GM12878 (cell line): ENCODE data around the gene ACSL4. TPM values are rescaled to one million over a fixed set of nuclear protein-coding genes. Genes with fewer than 3 reads are reported as not detected.

ENCODE experiments used
- ATAC-seq: fragments of 200-7000 bp; cut with Tn5 transposase; 3 replicates; pipeline ENCODE4 v1.9.1; 2020; ENCODE audit warnings: mild to moderate bottlenecking, moderate library complexity
- BruUV-seq: library from RNA; stranded (reverse); fragments of 400-500 nt; replicated peaks from 2 replicates; lab custom pipeline; 2021; lab: Mats Ljungman, UMichigan
- CTCF ChIA-PET: fragments of 300-600 bp; sonication (Branson Sonifier 250); formaldehyde crosslinking; extraction: SDS; loops from one replicate; lab custom pipeline; 2021; ENCODE audit warnings: inconsistent platforms; lab: Yijun Ruan, JAX
- POLR2A ChIA-PET: fragments of 350-600 bp; formaldehyde crosslinking; extraction: SDS; loops from one replicate; lab custom pipeline; 2021; ENCODE audit warnings: inconsistent platforms; lab: Charles Lee
- RAD21 ChIA-PET: fragments of 300-600 bp; sonication (Branson Sonifier 250); formaldehyde crosslinking; loops from one replicate; lab custom pipeline; 2023; ENCODE audit warnings: antibody characterized with exemption; ENCODE audit not compliant: unreplicated experiment; lab: Charles Lee
- SMC1A ChIA-PET: fragments of 300-600 bp; sonication (Branson Sonifier 250); formaldehyde crosslinking; loops from one replicate; lab custom pipeline; 2023; ENCODE audit not compliant: unreplicated experiment, uncharacterized antibody; lab: Charles Lee
- DNase-seq: peaks from one replicate; pipeline ENCODE4 v3.0.0-alpha.2; 2011; ENCODE audit warnings: low read depth, low spot score
- FAIRE-seq: peaks from 3 replicates; lab custom pipeline; 2011; peaks lifted over from hg19 to GRCh38; lab: Jason Lieb, UNC
- H2AFZ ChIP-seq: 2 replicates; pipeline ENCODE4 v1.6.0; 2011; ENCODE audit warnings: low read depth, low read length, control low read depth; ENCODE audit not compliant: control insufficient read depth
- H3K27ac ChIP-seq: 2 replicates; pipeline ENCODE4 v1.5.1; 2011; ENCODE audit warnings: control low read depth; ENCODE audit not compliant: control insufficient read depth, insufficient read depth
- H3K27me3 ChIP-seq, 2 experiments: replicated peaks in 1 of 2; 2 replicates each; pipeline versions ENCODE4 v1.6.0 to v1.6.1; 2011; ENCODE audit warnings: low read length in 1 of 2; ENCODE audit not compliant: control insufficient read depth in 2 of 2, insufficient read depth in 2 of 2
- H3K36me3 ChIP-seq, 2 experiments: 2 replicates each; pipeline ENCODE4 v1.5.1; 2011; ENCODE audit warnings: low read length in 1 of 2; ENCODE audit not compliant: control insufficient read depth in 2 of 2, insufficient read depth in 2 of 2
- H3K4me1 ChIP-seq: 2 replicates; pipeline ENCODE4 v1.6.1; 2011; ENCODE audit warnings: mild to moderate bottlenecking, low read length, moderate library complexity, mixed read lengths; ENCODE audit not compliant: control insufficient read depth, insufficient read depth
- H3K4me2 ChIP-seq: 2 replicates; pipeline ENCODE4 v1.6.0; 2011; ENCODE audit warnings: control low read depth; ENCODE audit not compliant: control insufficient read depth, insufficient read depth
- H3K4me3 ChIP-seq: fragments of 200-600 bp; sonication (generic); 2 replicates; pipeline ENCODE4 v1.5.1; 2016
- H3K79me2 ChIP-seq: 2 replicates; pipeline ENCODE4 v1.6.0; 2011; ENCODE audit warnings: low read length; ENCODE audit not compliant: control insufficient read depth, insufficient read depth
- H3K9ac ChIP-seq: 2 replicates; pipeline ENCODE4 v1.8.0; 2011; ENCODE audit warnings: low read length, control low read depth, mixed read lengths; ENCODE audit not compliant: control insufficient read depth, insufficient read depth
- H3K9me3 ChIP-seq: replicated peaks from 3 replicates; pipeline ENCODE4 v1.5.1; 2011; ENCODE audit warnings: mild to moderate bottlenecking, low read length; ENCODE audit not compliant: control insufficient read depth, insufficient read depth
- H4K20me1 ChIP-seq: 2 replicates; pipeline ENCODE4 v1.6.0; 2011; ENCODE audit not compliant: control insufficient read depth, insufficient read depth
- BMI1 ChIP-seq: fragments of 450-650 bp; IDR thresholded peaks from 2 replicates; pipeline ENCODE4 v1.6.1; 2016; ENCODE audit warnings: mild to moderate bottlenecking, moderate library complexity, borderline replicate concordance
- HDAC2 ChIP-seq: fragments of 200-600 bp; sonication (generic); IDR thresholded peaks from 2 replicates; pipeline ENCODE4 v1.6.1; 2017
- LARP7 ChIP-seq: fragments of 450-650 bp; IDR thresholded peaks from 2 replicates; pipeline ENCODE4 v1.6.1; 2017; ENCODE audit warnings: mild to moderate bottlenecking
- MTA3 ChIP-seq: IDR thresholded peaks from 2 replicates; pipeline ENCODE4 v1.6.1; 2012; ENCODE audit warnings: low read length, inconsistent platforms, borderline replicate concordance
- NBN ChIP-seq: fragments of 450-650 bp; IDR thresholded peaks from 2 replicates; pipeline ENCODE4 v1.6.1; 2016
- PAX5 ChIP-seq: IDR thresholded peaks from 2 replicates; pipeline ENCODE4 v1.6.1; 2011; ENCODE audit warnings: low read depth, low read length, borderline replicate concordance
- PAX8 ChIP-seq: fragments of 450-650 bp; IDR thresholded peaks from 2 replicates; pipeline ENCODE4 v1.6.1; 2017; ENCODE audit warnings: mild to moderate bottlenecking, moderate library complexity
- POLR2A ChIP-seq: IDR thresholded peaks from 2 replicates; pipeline ENCODE4 v1.6.1; 2011; ENCODE audit warnings: low read depth, mild to moderate bottlenecking, low read length
- RAD21 ChIP-seq: IDR thresholded peaks from 2 replicates; pipeline ENCODE4 v1.6.1; 2011; ENCODE audit warnings: mild to moderate bottlenecking, low read depth, low read length, moderate library complexity; ENCODE audit not compliant: insufficient read depth
- RBBP5 ChIP-seq: fragments of 200-600 bp; sonication (generic); conservative IDR thresholded peaks from 2 replicates; pipeline ENCODE4 v1.6.1; 2016
- STAT3 ChIP-seq: IDR thresholded peaks from 2 replicates; pipeline ENCODE4 v1.6.1; 2011; ENCODE audit warnings: low read depth, low read length, improper control_type of control experiment
- WGBS: methylation state at CpG from one replicate; pipeline ENCODE4 v1.1.6; 2016; ENCODE audit warnings: low lambda C conversion rate; ENCODE audit not compliant: insufficient replicate concordance, insufficient coverage; ENCODE audit errors: missing lambda C conversion rate; 5-methylcytosine and 5-hydroxymethylcytosine counted together
- in situ Hi-C: fragments of 300-500 bp; cut with MboI; formaldehyde crosslinking; loops from 9 replicates; pipeline ENCODE4 v1.14.3; 2018; ENCODE audit warnings: mixed read lengths
- intact Hi-C: fragments of 100-400 bp; cut with micrococcal nuclease; formaldehyde crosslinking; loops from one replicate; pipeline ENCODE4 v1.14.2; 2022; ENCODE audit not compliant: unreplicated experiment
- polyA plus RNA-seq, 11 experiments: library from polyadenylated mRNA; depleted of rRNA in 4 of 11; unstranded in 6 of 11; stranded (reverse) in 5 of 11; fragments of >200 nt; fragmentation: Nextera tagmentation in 4 of 11; fragmentation: Illumina TruSeq in 1 of 11; extraction: Ambion mirVana in 4 of 11; extraction: Trizol in 1 of 11; gene quantifications; 1 replicate in 1 of 11; 2 replicates in 10 of 11; pipeline versions ENCODE4 v1.2.1 to v1.2.3, GENCODE V29; 2011 to 2016; ENCODE audit warnings: inconsistent platforms in 2 of 11, missing spikeins in 2 of 11, low read depth in 1 of 11
- total RNA-seq, 4 experiments: library from RNA; depleted of rRNA in 3 of 4; stranded (reverse); fragments of >200 nt in 3 of 4; fragmentation: Illumina TruSeq in 1 of 4; extraction: Trizol in 1 of 4; gene quantifications; 2 replicates each; pipeline versions ENCODE4 v1.2.1 to v1.2.3, GENCODE V29; 2013 to 2021
- TF ChIP-seq, protein P1 (sequence below): fragments of 450-650 bp; IDR thresholded peaks from 2 replicates; pipeline ENCODE4 v1.6.1; 2016; ENCODE audit warnings: mild to moderate bottlenecking, moderate library complexity, borderline replicate concordance
- TF ChIP-seq, protein P2 (sequence below): fragments of 450-650 bp; formaldehyde crosslinking; IDR thresholded peaks from 2 replicates; pipeline ENCODE4 v1.4.0; 2022; ENCODE audit warnings: mild to moderate bottlenecking, moderate library complexity
- TF ChIP-seq, protein P3 (sequence below): IDR thresholded peaks from 2 replicates; pipeline ENCODE4 v1.6.1; 2012; ENCODE audit warnings: low read length, inconsistent platforms
- TF ChIP-seq, protein P4 (sequence below): IDR thresholded peaks from 2 replicates; pipeline ENCODE4 v1.6.1; 2011; ENCODE audit warnings: borderline replicate concordance, low read depth, mild to moderate bottlenecking, moderate library complexity, low read length; ENCODE audit not compliant: insufficient read depth, poor library complexity, severe bottlenecking

ACSL4 gene
- total and polyA plus RNA-seq, 10 of the 15 experiments (the other 5 are each of a cell fraction or from before 2014, with no cell fraction given), result 20.7 to 66.6 (median 45.4) TPM

DNA sequence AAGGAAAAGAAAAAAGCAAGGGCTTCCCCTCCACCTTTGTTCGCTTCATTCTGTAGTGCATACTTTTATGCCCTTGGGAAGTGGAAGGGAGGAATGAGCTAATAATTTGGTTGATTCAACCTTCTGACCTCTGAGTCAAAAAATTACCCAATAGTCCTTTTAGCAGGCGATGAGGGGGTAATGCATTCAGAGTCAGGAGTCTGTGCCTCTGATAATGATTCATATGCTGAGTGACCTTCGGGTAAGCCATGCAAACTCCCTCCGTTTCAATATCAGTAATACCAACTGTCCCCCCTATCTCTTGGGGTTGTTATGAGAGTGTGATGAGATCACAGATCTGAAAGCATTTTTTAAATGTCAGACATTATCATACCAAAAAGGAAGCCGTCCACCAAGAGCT, 41.6 kb upstream of the ACSL4 start:
- ChIA-PET RAD21 (interaction anchor here (0.7 to 4.5 kb wide), 18 partner anchors 9 to 287 kb away, joined by 3 to 33 read pairs (median 4); partner anchors contain the start of gene ACSL4), POLR2A (interaction anchor here (0.6 to 2.1 kb wide), 9 partner anchors 9 to 81 kb away, joined by 3 to 10 read pairs (median 4); no protein-coding TSS in a partner anchor), CTCF (interaction anchor here (0.7 to 2.9 kb wide), 12 partner anchors 9 to 82 kb away, joined by 3 to 16 read pairs (median 4); partner anchors contain the start of gene ACSL4), SMC1A (interaction anchor here (0.6 to 5.7 kb wide), 19 partner anchors 9 to 847 kb away, joined by 3 to 44 read pairs (median 8); partner anchors contain the start of gene ACSL4)
- Histone ChIP-seq H2AFZ (no peak overlapping the region; the same call in 1 of the 2 replicates), H3K27me3 (no peaks in the 10 kb centered on the region), H3K36me3 (no peaks in the 10 kb centered on the region), H3K9me3 (no peaks in the 10 kb centered on the region), H3K4me2 (no peak overlapping the region), H4K20me1 (no peaks in the 10 kb centered on the region), H3K9ac (no peak overlapping the region), H3K27ac (0 out of 2 replicates have a peak overlapping the region, but pooled peaks have one; percentile 12), H3K4me1 (peaks cover 6% of the 10 kb centered on the region; the same call in 1 of the 2 replicates), H3K79me2 (no peaks in the 10 kb centered on the region), H3K4me3 (no peak overlapping the region)
- under 1% methylated on average over 5 of the region's 5 CpGs for WGBS
- intact Hi-C loops (loop anchor here (1.0 to 5.0 kb wide), 3 partner anchors 41 to 74 kb away; partner anchors contain the start of gene ACSL4), in situ Hi-C loops (no loop called here)
- peak; percentile 85 for FAIRE-seq
- no TSS peak for BruUV-seq
- ATAC-seq, result peak; percentile 97
- DNase-seq, result peak; percentile 50
- TF ChIP-seq BMI1 (no peak), LARP7 (no peak), PAX5 (peak; percentile 80; the same call in 1 of the 2 replicates), PAX8 (no peak), HDAC2 (no peak), MTA3 (no peak; the same call in 1 of the 2 replicates), RBBP5 (no peak), STAT3 (0 out of 2 replicates have a peak, but pooled peaks have one; percentile 16), POLR2A (no peak), RAD21 (no peak), NBN (0 out of 2 replicates have a peak, but pooled peaks have one; percentile 22)
- TF ChIP-seq, protein P1, sequence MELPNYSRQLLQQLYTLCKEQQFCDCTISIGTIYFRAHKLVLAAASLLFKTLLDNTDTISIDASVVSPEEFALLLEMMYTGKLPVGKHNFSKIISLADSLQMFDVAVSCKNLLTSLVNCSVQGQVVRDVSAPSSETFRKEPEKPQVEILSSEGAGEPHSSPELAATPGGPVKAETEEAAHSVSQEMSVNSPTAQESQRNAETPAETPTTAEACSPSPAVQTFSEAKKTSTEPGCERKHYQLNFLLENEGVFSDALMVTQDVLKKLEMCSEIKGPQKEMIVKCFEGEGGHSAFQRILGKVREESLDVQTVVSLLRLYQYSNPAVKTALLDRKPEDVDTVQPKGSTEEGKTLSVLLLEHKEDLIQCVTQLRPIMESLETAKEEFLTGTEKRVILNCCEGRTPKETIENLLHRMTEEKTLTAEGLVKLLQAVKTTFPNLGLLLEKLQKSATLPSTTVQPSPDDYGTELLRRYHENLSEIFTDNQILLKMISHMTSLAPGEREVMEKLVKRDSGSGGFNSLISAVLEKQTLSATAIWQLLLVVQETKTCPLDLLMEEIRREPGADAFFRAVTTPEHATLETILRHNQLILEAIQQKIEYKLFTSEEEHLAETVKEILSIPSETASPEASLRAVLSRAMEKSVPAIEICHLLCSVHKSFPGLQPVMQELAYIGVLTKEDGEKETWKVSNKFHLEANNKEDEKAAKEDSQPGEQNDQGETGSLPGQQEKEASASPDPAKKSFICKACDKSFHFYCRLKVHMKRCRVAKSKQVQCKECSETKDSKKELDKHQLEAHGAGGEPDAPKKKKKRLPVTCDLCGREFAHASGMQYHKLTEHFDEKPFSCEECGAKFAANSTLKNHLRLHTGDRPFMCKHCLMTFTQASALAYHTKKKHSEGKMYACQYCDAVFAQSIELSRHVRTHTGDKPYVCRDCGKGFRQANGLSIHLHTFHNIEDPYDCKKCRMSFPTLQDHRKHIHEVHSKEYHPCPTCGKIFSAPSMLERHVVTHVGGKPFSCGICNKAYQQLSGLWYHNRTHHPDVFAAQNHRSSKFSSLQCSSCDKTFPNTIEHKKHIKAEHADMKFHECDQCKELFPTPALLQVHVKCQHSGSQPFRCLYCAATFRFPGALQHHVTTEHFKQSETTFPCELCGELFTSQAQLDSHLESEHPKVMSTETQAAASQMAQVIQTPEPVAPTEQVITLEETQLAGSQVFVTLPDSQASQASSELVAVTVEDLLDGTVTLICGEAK, result no peak
- TF ChIP-seq, protein P2, sequence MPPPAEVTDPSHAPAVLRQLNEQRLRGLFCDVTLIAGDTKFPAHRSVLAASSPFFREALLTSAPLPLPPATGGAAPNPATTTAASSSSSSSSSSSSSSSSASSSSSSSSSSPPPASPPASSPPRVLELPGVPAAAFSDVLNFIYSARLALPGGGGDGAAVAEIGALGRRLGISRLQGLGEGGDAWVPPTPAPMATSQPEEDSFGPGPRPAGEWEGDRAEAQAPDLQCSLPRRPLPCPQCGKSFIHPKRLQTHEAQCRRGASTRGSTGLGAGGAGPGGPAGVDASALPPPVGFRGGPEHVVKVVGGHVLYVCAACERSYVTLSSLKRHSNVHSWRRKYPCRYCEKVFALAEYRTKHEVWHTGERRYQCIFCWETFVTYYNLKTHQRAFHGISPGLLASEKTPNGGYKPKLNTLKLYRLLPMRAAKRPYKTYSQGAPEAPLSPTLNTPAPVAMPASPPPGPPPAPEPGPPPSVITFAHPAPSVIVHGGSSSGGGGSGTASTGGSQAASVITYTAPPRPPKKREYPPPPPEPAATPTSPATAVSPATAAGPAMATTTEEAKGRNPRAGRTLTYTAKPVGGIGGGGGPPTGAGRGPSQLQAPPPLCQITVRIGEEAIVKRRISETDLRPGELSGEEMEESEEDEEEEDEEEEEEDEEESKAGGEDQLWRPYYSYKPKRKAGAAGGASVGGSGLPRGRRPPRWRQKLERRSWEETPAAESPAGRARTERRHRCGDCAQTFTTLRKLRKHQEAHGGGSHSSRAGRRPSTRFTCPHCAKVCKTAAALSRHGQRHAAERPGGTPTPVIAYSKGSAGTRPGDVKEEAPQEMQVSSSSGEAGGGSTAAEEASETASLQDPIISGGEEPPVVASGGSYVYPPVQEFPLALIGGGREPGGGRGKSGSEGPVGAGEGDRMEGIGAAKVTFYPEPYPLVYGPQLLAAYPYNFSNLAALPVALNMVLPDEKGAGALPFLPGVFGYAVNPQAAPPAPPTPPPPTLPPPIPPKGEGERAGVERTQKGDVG, result no peak
- TF ChIP-seq, protein P3, sequence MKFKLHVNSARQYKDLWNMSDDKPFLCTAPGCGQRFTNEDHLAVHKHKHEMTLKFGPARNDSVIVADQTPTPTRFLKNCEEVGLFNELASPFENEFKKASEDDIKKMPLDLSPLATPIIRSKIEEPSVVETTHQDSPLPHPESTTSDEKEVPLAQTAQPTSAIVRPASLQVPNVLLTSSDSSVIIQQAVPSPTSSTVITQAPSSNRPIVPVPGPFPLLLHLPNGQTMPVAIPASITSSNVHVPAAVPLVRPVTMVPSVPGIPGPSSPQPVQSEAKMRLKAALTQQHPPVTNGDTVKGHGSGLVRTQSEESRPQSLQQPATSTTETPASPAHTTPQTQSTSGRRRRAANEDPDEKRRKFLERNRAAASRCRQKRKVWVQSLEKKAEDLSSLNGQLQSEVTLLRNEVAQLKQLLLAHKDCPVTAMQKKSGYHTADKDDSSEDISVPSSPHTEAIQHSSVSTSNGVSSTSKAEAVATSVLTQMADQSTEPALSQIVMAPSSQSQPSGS, result peak; percentile 95
- TF ChIP-seq, protein P4, sequence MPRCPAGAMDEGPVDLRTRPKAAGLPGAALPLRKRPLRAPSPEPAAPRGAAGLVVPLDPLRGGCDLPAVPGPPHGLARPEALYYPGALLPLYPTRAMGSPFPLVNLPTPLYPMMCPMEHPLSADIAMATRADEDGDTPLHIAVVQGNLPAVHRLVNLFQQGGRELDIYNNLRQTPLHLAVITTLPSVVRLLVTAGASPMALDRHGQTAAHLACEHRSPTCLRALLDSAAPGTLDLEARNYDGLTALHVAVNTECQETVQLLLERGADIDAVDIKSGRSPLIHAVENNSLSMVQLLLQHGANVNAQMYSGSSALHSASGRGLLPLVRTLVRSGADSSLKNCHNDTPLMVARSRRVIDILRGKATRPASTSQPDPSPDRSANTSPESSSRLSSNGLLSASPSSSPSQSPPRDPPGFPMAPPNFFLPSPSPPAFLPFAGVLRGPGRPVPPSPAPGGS, result peak; percentile 56
